GM20000 (cell line): Measurements from ENCODE around the gene PCCA.

Source experiments
- DNase-seq: peaks from one replicate; pipeline ENCODE4 v3.0.0; 2012; ENCODE audit warnings: low spot score
- TF ChIP-seq, protein P1 (sequence below): IDR thresholded peaks from 2 replicates; pipeline ENCODE4 v1.5.1; 2012; ENCODE audit warnings: mild to moderate bottlenecking, control low read depth; ENCODE audit errors: extremely low read depth, missing control alignments

The PCCA gene

DNA sequence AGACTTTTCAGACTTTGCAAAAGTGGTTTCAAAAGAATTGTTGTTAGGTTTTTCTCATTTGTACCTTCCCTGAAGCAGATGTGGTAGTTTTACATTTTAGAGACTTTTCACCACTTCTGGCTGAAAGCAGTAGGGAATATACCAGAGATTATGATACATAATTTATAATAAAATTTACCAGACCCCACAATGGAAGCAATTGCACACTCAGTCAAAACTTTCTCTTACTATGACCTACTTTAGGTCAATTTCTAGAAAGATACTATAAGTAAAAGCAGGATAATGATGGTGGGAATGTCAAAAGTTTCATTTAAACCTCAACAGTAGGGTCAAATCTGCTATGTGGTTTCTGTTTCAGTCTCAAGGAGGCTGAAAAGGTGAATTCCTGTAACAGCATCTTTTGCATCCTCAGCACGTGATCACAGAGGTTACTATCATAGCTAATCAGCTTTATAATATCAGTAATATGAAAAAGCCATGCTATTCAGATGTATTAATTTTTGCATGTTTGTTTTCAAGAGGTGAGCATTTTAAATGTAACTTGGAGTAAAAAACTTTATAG, 26.9 kb downstream of the PCCA start:
- DNase-seq = no peak
- TF ChIP-seq, protein P1, sequence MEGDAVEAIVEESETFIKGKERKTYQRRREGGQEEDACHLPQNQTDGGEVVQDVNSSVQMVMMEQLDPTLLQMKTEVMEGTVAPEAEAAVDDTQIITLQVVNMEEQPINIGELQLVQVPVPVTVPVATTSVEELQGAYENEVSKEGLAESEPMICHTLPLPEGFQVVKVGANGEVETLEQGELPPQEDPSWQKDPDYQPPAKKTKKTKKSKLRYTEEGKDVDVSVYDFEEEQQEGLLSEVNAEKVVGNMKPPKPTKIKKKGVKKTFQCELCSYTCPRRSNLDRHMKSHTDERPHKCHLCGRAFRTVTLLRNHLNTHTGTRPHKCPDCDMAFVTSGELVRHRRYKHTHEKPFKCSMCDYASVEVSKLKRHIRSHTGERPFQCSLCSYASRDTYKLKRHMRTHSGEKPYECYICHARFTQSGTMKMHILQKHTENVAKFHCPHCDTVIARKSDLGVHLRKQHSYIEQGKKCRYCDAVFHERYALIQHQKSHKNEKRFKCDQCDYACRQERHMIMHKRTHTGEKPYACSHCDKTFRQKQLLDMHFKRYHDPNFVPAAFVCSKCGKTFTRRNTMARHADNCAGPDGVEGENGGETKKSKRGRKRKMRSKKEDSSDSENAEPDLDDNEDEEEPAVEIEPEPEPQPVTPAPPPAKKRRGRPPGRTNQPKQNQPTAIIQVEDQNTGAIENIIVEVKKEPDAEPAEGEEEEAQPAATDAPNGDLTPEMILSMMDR = no peak

DNA sequence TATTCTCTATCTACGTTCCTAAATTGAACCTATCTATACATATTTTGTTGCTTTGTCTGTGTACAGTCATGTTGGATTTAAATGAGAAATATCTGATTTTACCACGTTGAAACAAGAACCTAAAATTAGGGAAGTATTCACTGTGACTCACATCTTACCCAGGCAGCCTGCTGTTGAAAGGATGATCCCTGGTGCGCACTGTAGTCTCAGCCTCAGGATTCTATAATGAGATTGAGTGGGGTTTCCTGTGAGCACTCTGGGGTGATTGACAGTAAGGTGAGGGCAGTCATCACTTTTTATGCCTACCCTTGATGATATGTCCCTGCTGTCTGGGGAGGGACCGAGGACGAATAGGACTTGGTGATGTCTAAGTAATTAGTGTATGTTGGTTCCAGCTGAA, 35.4 kb downstream of the PCCA start:
- TF ChIP-seq, protein P1 = no peak
- DNase-seq = no peak

DNA sequence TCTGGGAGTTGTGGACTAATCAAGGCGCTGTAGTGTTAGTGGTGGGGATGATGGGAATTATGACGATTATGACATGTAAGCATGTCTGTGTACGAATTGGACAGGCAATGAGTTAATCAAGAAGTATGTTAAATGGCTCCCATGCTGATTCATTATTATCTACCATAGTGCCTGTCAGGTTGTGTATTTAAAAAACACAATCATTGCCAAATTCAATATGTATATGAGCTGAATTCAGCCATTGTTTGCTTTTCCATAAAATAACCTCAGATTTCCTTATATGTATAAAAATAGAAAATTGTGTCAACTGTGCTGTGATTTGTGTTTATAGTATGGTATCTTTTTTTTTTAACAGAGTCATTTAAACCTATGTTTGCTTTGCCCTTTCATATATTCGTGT, 37.1 kb downstream of the PCCA start:
- TF ChIP-seq, protein P1 = no peak
- DNase-seq = no peak

DNA sequence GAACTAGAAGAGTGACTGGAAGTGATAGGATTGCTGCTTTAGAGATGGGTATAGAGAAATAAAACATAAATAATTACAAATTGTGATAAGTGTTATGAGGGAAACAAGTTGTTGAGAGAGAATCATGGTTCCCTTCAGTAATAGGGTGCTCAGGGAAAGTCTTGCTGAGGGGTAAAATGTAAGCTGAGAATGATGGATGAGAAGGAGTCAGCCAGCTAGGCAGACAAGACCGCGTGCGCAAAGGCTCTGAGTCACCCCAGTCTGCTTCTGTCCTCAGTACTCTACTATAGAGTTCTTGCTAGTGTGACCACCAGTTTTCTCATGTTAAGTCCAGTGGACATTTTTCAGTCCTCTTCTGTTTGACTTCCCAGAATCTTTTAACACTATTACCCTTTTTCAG, 39.5 kb downstream of the PCCA start:
- no peak for DNase-seq

DNA sequence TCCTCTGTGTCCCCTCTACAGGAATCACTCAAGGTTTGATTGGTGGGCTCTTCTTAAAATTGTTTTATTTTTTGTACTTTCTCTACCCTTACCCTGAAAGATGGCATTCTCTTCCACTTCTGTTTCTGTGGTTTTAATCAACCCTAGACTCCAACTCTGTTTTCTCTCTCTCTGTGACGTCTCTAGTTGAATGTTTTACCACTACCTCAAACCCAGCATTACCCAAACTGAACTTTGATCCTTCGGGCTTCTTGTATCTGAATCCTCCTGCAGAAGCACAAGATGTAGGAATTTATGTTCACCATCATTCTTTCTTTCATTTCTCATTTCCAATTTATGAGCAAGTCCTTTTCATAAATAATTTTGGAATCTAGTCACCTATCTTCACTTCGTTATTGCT, 39.9 kb downstream of the PCCA start:
- no peak for DNase-seq
- TF ChIP-seq, protein P1 = no peak

More for the DNA sequence above, 39.5 kb downstream of the PCCA start:
- TF ChIP-seq, protein P1 = no peak

DNA sequence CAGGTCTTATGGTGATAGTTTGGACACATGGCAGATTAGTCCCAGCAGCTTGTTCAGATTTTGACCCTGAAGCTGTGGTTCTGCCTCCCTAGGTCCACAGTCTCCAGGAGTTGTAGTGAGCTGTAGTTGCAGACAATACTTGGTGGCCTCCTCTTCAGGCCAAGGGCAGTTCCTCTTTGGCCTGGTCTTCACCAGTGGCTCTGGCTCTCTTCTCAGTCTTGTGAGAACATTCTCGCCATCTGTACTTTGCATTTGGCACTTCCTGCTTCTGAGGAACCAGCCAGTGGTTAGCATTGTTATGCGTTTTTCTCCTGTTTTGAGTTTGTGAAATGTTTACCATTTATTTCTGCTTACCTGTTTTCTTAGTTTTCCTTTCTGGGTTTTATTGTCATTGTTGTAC, 40.7 kb downstream of the PCCA start:
- TF ChIP-seq, protein P1 = no peak
- DNase-seq = peak; percentile 21

DNA sequence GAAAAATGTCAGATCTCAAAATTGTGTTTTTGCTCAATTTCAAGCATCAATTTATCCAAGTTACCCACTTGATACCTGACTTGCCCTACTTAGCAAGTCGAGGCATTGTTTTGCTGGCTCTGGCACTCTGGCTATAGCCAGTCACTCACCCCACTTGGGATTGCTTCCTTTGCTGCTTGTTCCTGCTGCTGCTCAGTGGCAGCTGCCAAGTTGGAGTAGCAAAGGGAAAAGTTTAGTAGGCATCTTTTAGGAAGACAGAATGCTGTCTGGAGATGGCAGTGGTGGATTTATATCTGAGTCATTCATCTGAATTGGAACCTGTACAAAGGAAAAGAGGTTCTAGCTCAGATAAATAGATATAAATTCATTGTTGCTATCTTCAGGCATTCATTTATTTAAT, 41.2 kb downstream of the PCCA start:
- TF ChIP-seq, protein P1 = no peak
- no peak for DNase-seq
